Measurements from ENCODE around the gene FMN1.

Gene FMN1

DNA sequence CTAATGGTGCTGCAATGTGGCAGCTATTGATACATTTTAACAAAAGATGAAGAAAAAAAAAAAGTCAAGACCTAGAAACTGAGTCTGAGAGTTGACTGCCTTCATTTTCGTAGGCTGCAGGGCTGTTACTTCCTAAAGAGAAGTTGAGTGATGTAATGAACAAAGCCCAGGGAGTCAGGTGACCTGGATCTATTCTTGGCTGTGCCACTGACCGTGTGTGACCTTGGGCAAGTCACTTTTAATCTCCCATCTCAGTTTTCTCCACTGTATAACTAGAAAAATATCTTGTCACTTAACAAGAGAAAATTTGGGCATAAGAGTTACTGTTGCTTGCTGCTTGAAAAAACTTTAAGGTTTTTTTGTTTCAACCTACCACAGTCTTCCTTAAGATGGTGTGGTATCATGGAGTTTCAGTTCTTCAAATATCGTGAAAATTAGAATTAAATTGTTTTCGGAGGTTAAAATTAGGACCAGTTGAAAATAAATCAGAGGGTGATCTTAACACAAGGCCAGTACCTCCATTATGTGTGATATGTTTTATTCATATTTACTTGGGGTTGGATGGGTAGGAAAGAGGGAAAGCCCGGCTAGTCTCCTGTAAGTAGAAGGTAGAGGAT is 5.8 kb downstream of the FMN1 start:
- H3K27me3 ChIP-seq (ENCODE audit: low read depth) = peaks cover 11% of the 10 kb centered on the region
- H3K36me3 ChIP-seq (replicated peaks) = no peaks in the 10 kb centered on the region
- DNase-seq (ENCODE audit: low spot score in 2 of 2) = no peak
- H3K9me3 ChIP-seq = no peaks in the 10 kb centered on the region
- in situ Hi-C loops (cut with MboI; ENCODE audit: low sequenced_read_pairs) = no loop called here
- no peak overlapping the region for H3K4me3 ChIP-seq
- no peaks in the 10 kb centered on the region for H3K4me1 ChIP-seq

GRCh38 chr15:33188159-33188558 is 6.4 kb downstream of the FMN1 start:
- Histone ChIP-seq H3K4me3 (no peak overlapping the region), H3K4me1 (no peaks in the 10 kb centered on the region), H3K9me3 (no peaks in the 10 kb centered on the region), H3K27me3 (ENCODE audit: low read depth) (peaks cover 11% of the 10 kb centered on the region), H3K36me3 (replicated peaks) (no peaks in the 10 kb centered on the region)
- DNase-seq (ENCODE audit: low spot score in 2 of 2) = no peak
- in situ Hi-C loops (cut with MboI; ENCODE audit: low sequenced_read_pairs) = no loop called here

DNA sequence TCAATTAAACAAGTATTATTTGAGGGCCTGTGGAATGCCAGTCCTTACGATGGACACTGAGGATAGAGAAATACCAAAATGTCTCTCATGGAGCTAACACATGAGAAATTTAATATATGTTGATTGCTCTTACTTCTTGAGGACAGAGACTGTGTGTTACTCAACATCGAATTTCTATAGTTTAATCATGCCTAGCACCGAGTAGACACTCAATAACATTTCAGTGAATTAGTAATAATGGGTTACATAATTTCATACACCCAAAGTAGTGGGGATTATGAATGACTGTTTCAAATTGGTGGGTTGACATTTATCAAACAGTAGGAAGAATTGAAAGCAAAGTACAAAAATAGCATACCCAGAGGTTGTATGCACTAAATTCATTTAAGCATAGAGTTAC is 11.2 kb downstream of the FMN1 start:
- no peaks in the 10 kb centered on the region for H3K36me3 ChIP-seq (replicated peaks)
- no peak overlapping the region for H3K4me3 ChIP-seq
- H3K9me3 ChIP-seq = no peaks in the 10 kb centered on the region
- peaks cover 10% of the 10 kb centered on the region for H3K4me1 ChIP-seq
- in situ Hi-C loops (cut with MboI; ENCODE audit: low sequenced_read_pairs) = no loop called here
- no peaks in the 10 kb centered on the region for H3K27me3 ChIP-seq (ENCODE audit: low read depth)
- no peak for DNase-seq (ENCODE audit: low spot score in 2 of 2)

- no peak for DNase-seq (ENCODE audit: low spot score in 2 of 2)
- no peaks in the 10 kb centered on the region for H3K36me3 ChIP-seq (replicated peaks)
- H3K9me3 ChIP-seq = no peaks in the 10 kb centered on the region
- H3K27me3 ChIP-seq (ENCODE audit: low read depth) = no peaks in the 10 kb centered on the region
- in situ Hi-C loops (cut with MboI; ENCODE audit: low sequenced_read_pairs) = no loop called here
- H3K4me1 ChIP-seq = peaks cover 10% of the 10 kb centered on the region
- no peak overlapping the region for H3K4me3 ChIP-seq
Observed at GRCh38 chr15:33182926-33183325, 11.6 kb downstream of the FMN1 start.

- Histone ChIP-seq H3K36me3 (replicated peaks) (no peaks in the 10 kb centered on the region), H3K4me3 (no peak overlapping the region), H3K9me3 (no peaks in the 10 kb centered on the region), H3K27me3 (ENCODE audit: low read depth) (no peaks in the 10 kb centered on the region), H3K4me1 (peaks cover 10% of the 10 kb centered on the region)
- no peak for DNase-seq (ENCODE audit: low spot score in 2 of 2)
- in situ Hi-C loops (cut with MboI; ENCODE audit: low sequenced_read_pairs) = no loop called here
Observed at GRCh38 chr15:33182278-33182905, 12.1 kb downstream of the FMN1 start.

GRCh38 chr15:33179874-33180273 is 14.6 kb downstream of the FMN1 start:
- H3K4me1 ChIP-seq = peaks cover 10% of the 10 kb centered on the region
- in situ Hi-C loops (cut with MboI; ENCODE audit: low sequenced_read_pairs) = no loop called here
- DNase-seq (ENCODE audit: low spot score in 2 of 2) = peak; percentile 45 to 75
- 0 out of 2 replicates have a peak, but pooled peaks cover 3% of the 10 kb centered on the region for H3K27me3 ChIP-seq (ENCODE audit: low read depth)
- no peaks in the 10 kb centered on the region for H3K36me3 ChIP-seq (replicated peaks)
- H3K9me3 ChIP-seq = no peaks in the 10 kb centered on the region
- no peak overlapping the region for H3K4me3 ChIP-seq

- Histone ChIP-seq H3K36me3 (replicated peaks) (no peaks in the 10 kb centered on the region), H3K27me3 (ENCODE audit: low read depth) (peaks cover 13% of the 10 kb centered on the region), H3K4me3 (no peak overlapping the region), H3K9me3 (no peaks in the 10 kb centered on the region), H3K4me1 (no peaks in the 10 kb centered on the region)
- in situ Hi-C loops (cut with MboI; ENCODE audit: low sequenced_read_pairs) = no loop called here
- DNase-seq (ENCODE audit: low spot score in 2 of 2) = no peak
Observed at GRCh38 chr15:33171202-33171601, 23.3 kb downstream of the FMN1 start.

DNA sequence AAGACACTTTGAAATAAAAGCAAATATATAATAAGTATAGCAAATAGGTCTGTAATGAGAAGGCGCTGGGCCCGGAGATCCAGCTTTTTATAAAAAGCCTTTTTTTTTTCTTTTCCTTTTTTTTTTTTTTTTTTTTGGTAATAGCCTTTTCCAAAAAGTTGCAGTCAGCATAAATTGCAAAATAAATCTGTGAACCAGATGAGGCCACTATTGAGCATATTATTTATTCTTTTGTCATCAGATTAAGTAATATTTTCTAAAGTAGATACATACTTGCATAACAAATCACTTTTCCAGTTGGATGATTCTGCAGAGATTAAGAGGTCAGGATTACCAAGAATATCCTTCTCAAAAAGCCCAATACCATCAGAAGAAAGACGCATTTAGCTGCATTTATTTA is 24.9 kb downstream of the FMN1 start:
- in situ Hi-C loops (cut with MboI; ENCODE audit: low sequenced_read_pairs) = no loop called here
- Histone ChIP-seq H3K4me1 (no peaks in the 10 kb centered on the region), H3K36me3 (replicated peaks) (no peaks in the 10 kb centered on the region), H3K9me3 (no peaks in the 10 kb centered on the region), H3K4me3 (no peak overlapping the region), H3K27me3 (ENCODE audit: low read depth) (peaks cover 10% of the 10 kb centered on the region)
- no peak for DNase-seq (ENCODE audit: low spot score in 2 of 2)

DNA sequence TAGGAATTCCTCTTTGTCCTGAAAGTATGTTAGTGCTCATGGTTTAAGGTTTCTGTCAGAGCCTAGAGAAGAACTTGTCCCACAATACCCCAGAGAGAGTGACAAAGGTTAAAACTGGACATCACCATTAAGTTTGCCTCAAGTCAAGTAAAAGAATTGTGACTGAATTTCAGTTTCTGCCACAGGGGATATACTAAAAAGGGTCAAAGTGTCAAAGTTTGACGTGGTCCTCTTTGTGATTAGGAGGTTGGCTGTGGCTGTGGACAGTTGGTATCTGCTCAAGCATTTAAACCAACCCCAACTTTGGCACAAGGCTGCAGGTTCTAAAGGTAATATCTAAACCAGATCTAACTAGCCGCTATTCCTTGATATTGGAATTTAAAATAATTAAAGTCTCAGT is 26.1 kb downstream of the FMN1 start:
- Histone ChIP-seq H3K9me3 (no peaks in the 10 kb centered on the region), H3K4me1 (no peaks in the 10 kb centered on the region), H3K27me3 (ENCODE audit: low read depth) (peaks cover 10% of the 10 kb centered on the region), H3K36me3 (replicated peaks) (no peaks in the 10 kb centered on the region), H3K4me3 (no peak overlapping the region)
- no peak for DNase-seq (ENCODE audit: low spot score in 2 of 2)
- in situ Hi-C loops (cut with MboI; ENCODE audit: low sequenced_read_pairs) = no loop called here

GRCh38 chr15:33163816-33164215 is 30.7 kb downstream of the FMN1 start:
- in situ Hi-C loops (cut with MboI; ENCODE audit: low sequenced_read_pairs) = no loop called here
- Histone ChIP-seq H3K9me3 (no peaks in the 10 kb centered on the region), H3K27me3 (ENCODE audit: low read depth) (0 out of 2 replicates have a peak, but pooled peaks cover 2% of the 10 kb centered on the region), H3K36me3 (replicated peaks) (no peaks in the 10 kb centered on the region), H3K4me1 (no peaks in the 10 kb centered on the region), H3K4me3 (no peak overlapping the region)
- no peak for DNase-seq (ENCODE audit: low spot score in 2 of 2)

DNA sequence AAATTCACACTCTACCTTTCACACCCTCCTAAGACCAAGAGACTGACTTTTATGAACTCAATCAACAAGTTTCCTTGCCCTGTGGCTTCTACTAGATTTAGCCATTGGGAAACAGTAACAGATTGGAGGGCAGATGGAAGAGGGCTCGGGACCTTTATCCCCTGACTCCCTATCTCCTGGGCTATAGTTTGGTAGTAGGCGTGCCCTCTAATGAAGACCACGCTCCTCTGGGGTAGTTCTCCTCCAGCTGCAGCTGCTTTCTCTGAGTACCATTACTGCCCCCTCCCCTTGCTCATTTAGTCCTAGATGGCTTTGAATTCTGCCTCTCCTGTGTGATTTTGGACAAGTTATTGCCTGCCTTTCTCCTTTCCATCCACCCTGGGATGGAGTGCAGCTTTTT is 33.3 kb downstream of the FMN1 start:
- in situ Hi-C loops (cut with MboI; ENCODE audit: low sequenced_read_pairs) = no loop called here
- Histone ChIP-seq H3K4me1 (no peaks in the 10 kb centered on the region), H3K9me3 (no peaks in the 10 kb centered on the region), H3K4me3 (no peak overlapping the region), H3K36me3 (replicated peaks) (no peaks in the 10 kb centered on the region), H3K27me3 (ENCODE audit: low read depth) (peaks cover 2% of the 10 kb centered on the region; the same call in 1 of the 2 replicates)
- DNase-seq (ENCODE audit: low spot score in 2 of 2) = no peak

- Histone ChIP-seq H3K36me3 (replicated peaks) (no peaks in the 10 kb centered on the region), H3K4me1 (no peaks in the 10 kb centered on the region), H3K9me3 (no peaks in the 10 kb centered on the region), H3K27me3 (ENCODE audit: low read depth) (peaks cover 2% of the 10 kb centered on the region; the same call in 1 of the 2 replicates), H3K4me3 (no peak overlapping the region)
- DNase-seq (ENCODE audit: low spot score in 2 of 2) = no peak
- in situ Hi-C loops (cut with MboI; ENCODE audit: low sequenced_read_pairs) = no loop called here
Observed at GRCh38 chr15:33160581-33161165, 33.8 kb downstream of the FMN1 start.

GRCh38 chr15:33159726-33160453 is 34.6 kb downstream of the FMN1 start:
- Histone ChIP-seq H3K4me3 (no peak overlapping the region), H3K27me3 (ENCODE audit: low read depth) (peaks cover 5% of the 10 kb centered on the region), H3K9me3 (no peaks in the 10 kb centered on the region), H3K4me1 (no peaks in the 10 kb centered on the region), H3K36me3 (replicated peaks) (no peaks in the 10 kb centered on the region)
- DNase-seq (ENCODE audit: low spot score in 2 of 2) = no peak
- in situ Hi-C loops (cut with MboI; ENCODE audit: low sequenced_read_pairs) = no loop called here

GRCh38 chr15:33158366-33158765 is 36.1 kb downstream of the FMN1 start:
- no peak overlapping the region for H3K4me3 ChIP-seq
- no peak for DNase-seq (ENCODE audit: low spot score in 2 of 2)
- in situ Hi-C loops (cut with MboI; ENCODE audit: low sequenced_read_pairs) = no loop called here
- peaks cover 8% of the 10 kb centered on the region for H3K27me3 ChIP-seq (ENCODE audit: low read depth)
- H3K4me1 ChIP-seq = no peaks in the 10 kb centered on the region
- no peaks in the 10 kb centered on the region for H3K9me3 ChIP-seq
- H3K36me3 ChIP-seq (replicated peaks) = no peaks in the 10 kb centered on the region

All from HAP-1 (cell line).